H9 (cell line): ENCODE measurements around the gene ALDH3A2. TPM values are rescaled to one million over a fixed set of nuclear protein-coding genes. Genes with fewer than 3 reads are reported as not detected.

Experiments
- DNase-seq: peaks from one replicate; pipeline ENCODE4 v3.0.0-alpha.2; 2017
- H2AFZ ChIP-seq: one replicate; pipeline ENCODE4 v1.6.1; 2013; ENCODE audit warnings: mild to moderate bottlenecking, low read length, control low read depth, moderate library complexity
- H2AK5ac ChIP-seq: 2 replicates; pipeline ENCODE4 v1.6.1; 2013; ENCODE audit warnings: low read length, control low read depth, mixed read lengths; ENCODE audit not compliant: insufficient read length
- H2BK120ac ChIP-seq: one replicate; pipeline ENCODE4 v1.6.1; 2013; ENCODE audit warnings: low read depth, mild to moderate bottlenecking, low read length, control low read depth, inconsistent platforms; ENCODE audit not compliant: poor library complexity, severe bottlenecking
- H2BK12ac ChIP-seq: 2 replicates; pipeline ENCODE4 v1.6.1; 2013; ENCODE audit warnings: low read length, control low read depth, mixed read lengths, low read depth; ENCODE audit not compliant: insufficient read length
- H2BK15ac ChIP-seq: 2 replicates; pipeline ENCODE4 v1.6.1; 2013; ENCODE audit warnings: low read depth, low read length, control low read depth
- H2BK20ac ChIP-seq: one replicate; pipeline ENCODE4 v1.6.1; 2013; ENCODE audit warnings: low read depth, mild to moderate bottlenecking, low read length, control low read depth, inconsistent platforms; ENCODE audit not compliant: poor library complexity, severe bottlenecking
- H2BK5ac ChIP-seq: 2 replicates; pipeline ENCODE4 v1.6.1; 2013; ENCODE audit warnings: low read length, control low read depth, mixed read lengths; ENCODE audit not compliant: insufficient read length
- H3K14ac ChIP-seq: 2 replicates; pipeline ENCODE4 v1.6.1; 2013; ENCODE audit warnings: low read length, control low read depth; ENCODE audit not compliant: insufficient read depth
- H3K18ac ChIP-seq: 2 replicates; pipeline ENCODE4 v1.6.1; 2013; ENCODE audit warnings: low read depth, mild to moderate bottlenecking, mixed read lengths, low read length, control low read depth; ENCODE audit not compliant: insufficient read length
- H3K23ac ChIP-seq: 2 replicates; pipeline ENCODE4 v1.6.1; 2013; ENCODE audit warnings: low read length, control low read depth, mixed read lengths, low read depth; ENCODE audit not compliant: insufficient read length
- H3K23me2 ChIP-seq: 2 replicates; pipeline ENCODE4 v1.6.1; 2013; ENCODE audit warnings: low read depth, mild to moderate bottlenecking, mixed read lengths, low read length, control low read depth; ENCODE audit not compliant: insufficient read length, poor library complexity, severe bottlenecking
- H3K27ac ChIP-seq: 2 replicates; pipeline ENCODE4 v1.5.1; 2013; ENCODE audit warnings: low read length, control low read depth, mixed read lengths, low read depth; ENCODE audit not compliant: insufficient read length
- H3K27me3 ChIP-seq: 2 replicates; pipeline ENCODE4 v1.6.1; 2013; ENCODE audit warnings: low read length, control low read depth, inconsistent platforms; ENCODE audit not compliant: insufficient read depth
- H3K4ac ChIP-seq: 2 replicates; pipeline ENCODE4 v1.6.1; 2013; ENCODE audit warnings: low read depth, mild to moderate bottlenecking, control low read depth, inconsistent platforms, low read length, moderate library complexity
- H3K4me1 ChIP-seq: 2 replicates; pipeline ENCODE4 v1.6.1; 2013; ENCODE audit warnings: low read length, control low read depth, inconsistent platforms; ENCODE audit not compliant: insufficient read depth
- H3K4me2 ChIP-seq: 2 replicates; pipeline ENCODE4 v1.6.1; 2013; ENCODE audit warnings: low read length, control low read depth, mixed read lengths; ENCODE audit not compliant: insufficient read length, insufficient read depth
- H3K56ac ChIP-seq: 2 replicates; pipeline ENCODE4 v1.6.1; 2013; ENCODE audit warnings: low read depth, mild to moderate bottlenecking, mixed read lengths, low read length, control low read depth; ENCODE audit not compliant: insufficient read length
- H3K79me1 ChIP-seq: 2 replicates; pipeline ENCODE4 v1.6.1; 2013; ENCODE audit warnings: low read depth, mild to moderate bottlenecking, moderate library complexity, low read length, control low read depth, inconsistent platforms; ENCODE audit not compliant: insufficient read depth, poor library complexity, severe bottlenecking
- H3K79me2 ChIP-seq: 2 replicates; pipeline ENCODE4 v1.6.1; 2013; ENCODE audit warnings: low read length, control low read depth, inconsistent platforms; ENCODE audit not compliant: insufficient read depth
- H3K9ac ChIP-seq: 2 replicates; pipeline ENCODE4 v1.6.1; 2013; ENCODE audit warnings: low read length, control low read depth, mixed read lengths; ENCODE audit not compliant: insufficient read length; ENCODE audit errors: extremely low read depth
- H3K9me3 ChIP-seq: one replicate; pipeline ENCODE4 v1.6.1; 2013; ENCODE audit warnings: low read depth, low read length, inconsistent platforms; ENCODE audit not compliant: control insufficient read depth
- H3T11ph ChIP-seq: one replicate; pipeline ENCODE4 v1.6.1; 2013; ENCODE audit warnings: mild to moderate bottlenecking, low read length, control low read depth, inconsistent platforms
- H4K20me1 ChIP-seq: one replicate; pipeline ENCODE4 v1.6.1; 2013; ENCODE audit not compliant: control insufficient read depth, insufficient read length, insufficient read depth
- H4K5ac ChIP-seq: 2 replicates; pipeline ENCODE4 v1.6.1; 2013; ENCODE audit warnings: low read depth, mild to moderate bottlenecking, mixed read lengths, low read length, control low read depth; ENCODE audit not compliant: insufficient read length
- H4K8ac ChIP-seq: replicated peaks from 2 replicates; pipeline ENCODE4 v1.6.1; 2013; ENCODE audit warnings: low read length, control low read depth, mixed read lengths, low read depth; ENCODE audit not compliant: insufficient read length
- H4K91ac ChIP-seq: 2 replicates; pipeline ENCODE4 v1.6.1; 2013; ENCODE audit warnings: low read depth, mild to moderate bottlenecking, moderate library complexity, mixed read lengths, low read length, control low read depth; ENCODE audit not compliant: insufficient read length
- H3K27ac Mint-ChIP-seq, 3 experiments: 2 replicates in 2 of 3; 3 replicates in 1 of 3; pipeline ENCODE4 v1.8.0; 2020 to 2021; ENCODE audit warnings: mixed read lengths in 3 of 3, mild to moderate bottlenecking in 1 of 3, moderate library complexity in 1 of 3
- H3K27me3 Mint-ChIP-seq: 2 replicates; pipeline ENCODE4 v1.8.0; 2021; ENCODE audit warnings: low read depth, mild to moderate bottlenecking, moderate library complexity, mixed read lengths
- H3K36me3 Mint-ChIP-seq, 3 experiments: 2 replicates in 2 of 3; 3 replicates in 1 of 3; pipeline ENCODE4 v1.8.0; 2020 to 2021; ENCODE audit warnings: low read depth in 3 of 3, mixed read lengths in 3 of 3; ENCODE audit not compliant: insufficient read depth in 1 of 3
- H3K4me1 Mint-ChIP-seq, 2 experiments: 2 replicates each; pipeline ENCODE4 v1.8.0; 2020; ENCODE audit warnings: mixed read lengths in 2 of 2
- H3K4me3 Mint-ChIP-seq, 2 experiments: 2 replicates in 1 of 2; 3 replicates in 1 of 2; pipeline ENCODE4 v1.8.0; 2020 to 2021; ENCODE audit warnings: mild to moderate bottlenecking in 2 of 2, mixed read lengths in 2 of 2, moderate library complexity in 1 of 2
- H3K9me3 Mint-ChIP-seq, 2 experiments: 2 replicates in 1 of 2; 3 replicates in 1 of 2; pipeline ENCODE4 v1.8.0; 2020; ENCODE audit warnings: mild to moderate bottlenecking in 2 of 2, mixed read lengths in 2 of 2, moderate library complexity in 1 of 2
- WGBS: extraction: QIAGEN DNeasy Blood & Tissue Kit; methylation state at CpG from one replicate; pipeline ENCODE4 v1.1.7; 2013; ENCODE audit warnings: missing lambda C conversion rate, low lambda C conversion rate, mixed read lengths; ENCODE audit not compliant: insufficient read length; ENCODE audit errors: extremely low coverage; 5-methylcytosine and 5-hydroxymethylcytosine counted together
- total RNA-seq: library from RNA; stranded (reverse); gene quantifications from 2 replicates; pipeline ENCODE4 v1.2.1, GENCODE V29; 2021
- TF ChIP-seq, protein P1 (sequence below): fragments of 200-600 bp; sonication (generic); conservative IDR thresholded peaks from 3 replicates; pipeline ENCODE4 v1.8.0; 2021; ENCODE audit warnings: antibody characterized with exemption, mild to moderate bottlenecking

The ALDH3A2 gene
- total RNA-seq, 1 experiment from 2014 or later = 100 TPM

DNA sequence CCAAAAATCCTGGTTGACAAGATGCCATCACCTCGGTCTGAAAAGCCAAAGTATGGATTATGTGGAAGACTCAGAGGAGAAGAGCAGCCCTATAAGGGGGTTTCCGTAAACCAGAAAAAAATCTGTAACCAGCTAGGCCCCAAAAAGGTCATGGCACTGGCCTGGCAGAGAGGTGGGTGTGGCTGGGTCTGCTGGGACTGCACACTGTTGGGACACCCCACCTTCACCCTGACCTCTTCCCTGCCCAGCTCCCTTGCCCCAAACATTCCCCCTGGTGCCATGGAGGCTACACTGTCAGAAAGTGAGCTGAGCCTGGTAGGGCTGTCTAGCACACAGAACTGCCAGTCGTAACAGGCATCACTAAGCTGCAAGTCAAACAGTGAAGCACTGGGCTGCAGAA, 61.3 kb downstream of the ALDH3A2 start:
- no peaks in the 10 kb centered on the region for H3K27me3 Mint-ChIP-seq
- H3K56ac ChIP-seq = no peak overlapping the region
- no peak overlapping the region for H2BK20ac ChIP-seq
- no peak overlapping the region for H2AFZ ChIP-seq
- H4K8ac ChIP-seq = no peak overlapping the region
- no peak overlapping the region for H4K5ac ChIP-seq
- H2BK12ac ChIP-seq = no peak overlapping the region
- no peaks in the 10 kb centered on the region for H3K9me3 ChIP-seq
- H2AK5ac ChIP-seq = no peak overlapping the region
- H2BK15ac ChIP-seq = no peak overlapping the region
- H3K27ac ChIP-seq = no peak overlapping the region
- no peak overlapping the region for H3K27ac Mint-ChIP-seq
- no CpG with 5 or more reads among the region's 3 CpGs for WGBS
- no peak overlapping the region for H3K4me2 ChIP-seq
- H3K18ac ChIP-seq = no peak overlapping the region
- no peak overlapping the region for H4K91ac ChIP-seq
- no peak overlapping the region for H3K4ac ChIP-seq
- H3K23me2 ChIP-seq = no peaks in the 10 kb centered on the region
- H2BK120ac ChIP-seq = no peak overlapping the region
- no peak overlapping the region for H3K23ac ChIP-seq
- no peak overlapping the region for H3K9ac ChIP-seq
- H3T11ph ChIP-seq = no peak overlapping the region
- H3K14ac ChIP-seq = no peak overlapping the region
- H3K79me1 ChIP-seq = no peaks in the 10 kb centered on the region
- H3K27me3 ChIP-seq = no peaks in the 10 kb centered on the region
- H2BK5ac ChIP-seq = no peak overlapping the region
- H3K4me3 Mint-ChIP-seq = no peak overlapping the region
- no peaks in the 10 kb centered on the region for H3K9me3 Mint-ChIP-seq
- TF ChIP-seq, protein P1, sequence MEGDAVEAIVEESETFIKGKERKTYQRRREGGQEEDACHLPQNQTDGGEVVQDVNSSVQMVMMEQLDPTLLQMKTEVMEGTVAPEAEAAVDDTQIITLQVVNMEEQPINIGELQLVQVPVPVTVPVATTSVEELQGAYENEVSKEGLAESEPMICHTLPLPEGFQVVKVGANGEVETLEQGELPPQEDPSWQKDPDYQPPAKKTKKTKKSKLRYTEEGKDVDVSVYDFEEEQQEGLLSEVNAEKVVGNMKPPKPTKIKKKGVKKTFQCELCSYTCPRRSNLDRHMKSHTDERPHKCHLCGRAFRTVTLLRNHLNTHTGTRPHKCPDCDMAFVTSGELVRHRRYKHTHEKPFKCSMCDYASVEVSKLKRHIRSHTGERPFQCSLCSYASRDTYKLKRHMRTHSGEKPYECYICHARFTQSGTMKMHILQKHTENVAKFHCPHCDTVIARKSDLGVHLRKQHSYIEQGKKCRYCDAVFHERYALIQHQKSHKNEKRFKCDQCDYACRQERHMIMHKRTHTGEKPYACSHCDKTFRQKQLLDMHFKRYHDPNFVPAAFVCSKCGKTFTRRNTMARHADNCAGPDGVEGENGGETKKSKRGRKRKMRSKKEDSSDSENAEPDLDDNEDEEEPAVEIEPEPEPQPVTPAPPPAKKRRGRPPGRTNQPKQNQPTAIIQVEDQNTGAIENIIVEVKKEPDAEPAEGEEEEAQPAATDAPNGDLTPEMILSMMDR = no peak
- no peaks in the 10 kb centered on the region for H3K4me1 ChIP-seq
- peak; percentile 26 for DNase-seq
- H3K36me3 Mint-ChIP-seq = no peaks in the 10 kb centered on the region
- H3K79me2 ChIP-seq = no peaks in the 10 kb centered on the region
- no peaks in the 10 kb centered on the region for H4K20me1 ChIP-seq
- peaks cover 25 to 35% of the 10 kb centered on the region in 2 experiments for H3K4me1 Mint-ChIP-seq
